ENCODE measurements around the gene KLHDC10.
"Not testable (repeated sequence)": the region's sequence is repeated elsewhere in the genome, so short reads cannot be mapped to it uniquely, and the experiment has no call there.

The KLHDC10 gene

GRCh38 chr7:130069978-130070860 is at the start of gene KLHDC10:
Gene KLHDC10 (plus strand): TSS chr7:130070534. CDS start chr7:130070644, 110 bp downstream.
- DNase-seq (ENCODE audit: low read depth) = peak; percentile 97

- DNase-seq (ENCODE audit: low read depth) = no peak
Observed at GRCh38 chr7:130021105-130021834, 49.1 kb upstream of the KLHDC10 start.

GRCh38 chr7:130022115-130022514 is 48.2 kb upstream of the KLHDC10 start:
- DNase-seq (ENCODE audit: low read depth) = no peak

- no peak for DNase-seq (ENCODE audit: low read depth)
Observed at GRCh38 chr7:130022623-130023175, 47.6 kb upstream of the KLHDC10 start.

GRCh38 chr7:130024390-130024789 is 45.9 kb upstream of the KLHDC10 start:
- no peak for DNase-seq (ENCODE audit: low read depth)

- DNase-seq (ENCODE audit: low read depth) = no peak
Observed at GRCh38 chr7:130032698-130033097, 37.6 kb upstream of the KLHDC10 start.

GRCh38 chr7:130037703-130038102 is 32.6 kb upstream of the KLHDC10 start:
- no peak for DNase-seq (ENCODE audit: low read depth)

GRCh38 chr7:130040576-130040975 is 29.8 kb upstream of the KLHDC10 start:
- no peak for DNase-seq (ENCODE audit: low read depth)

GRCh38 chr7:130047831-130048230 is 22.5 kb upstream of the KLHDC10 start:
- no peak for DNase-seq (ENCODE audit: low read depth)

- no peak for DNase-seq (ENCODE audit: low read depth)
Observed at GRCh38 chr7:130048906-130049305, 21.4 kb upstream of the KLHDC10 start.

- not testable (repeated sequence) for DNase-seq (ENCODE audit: low read depth)
Observed at GRCh38 chr7:130052250-130052649, 18.1 kb upstream of the KLHDC10 start.

GRCh38 chr7:130055198-130055597 is 15.1 kb upstream of the KLHDC10 start:
- not testable (repeated sequence) for DNase-seq (ENCODE audit: low read depth)

- DNase-seq (ENCODE audit: low read depth) = no peak
Observed at GRCh38 chr7:130062246-130062645, 8.1 kb upstream of the KLHDC10 start.

GRCh38 chr7:130063036-130063435 is 7.3 kb upstream of the KLHDC10 start:
- DNase-seq (ENCODE audit: low read depth) = no peak

- not testable (repeated sequence) for DNase-seq (ENCODE audit: low read depth)
Observed at GRCh38 chr7:130064580-130064926, 5.8 kb upstream of the KLHDC10 start.

- DNase-seq (ENCODE audit: low read depth) = no peak
Observed at GRCh38 chr7:130065500-130066152, 4.7 kb upstream of the KLHDC10 start.

- DNase-seq (ENCODE audit: low read depth) = no peak
Observed at GRCh38 chr7:130069179-130069977, 956 bp upstream of the KLHDC10 start.

- no peak for DNase-seq (ENCODE audit: low read depth)
Observed at GRCh38 chr7:130070861-130071622, 708 bp downstream of the KLHDC10 start.

- peak; percentile 70 for DNase-seq (ENCODE audit: low read depth)
Observed at GRCh38 chr7:130071701-130072622, 1.6 kb downstream of the KLHDC10 start.

Measured in non-pigmented ciliary epithelial cell (primary cell).